A549 (cell line): ENCODE data around the gene GNPDA1.

ENCODE experiments used
- BCL3 ChIP-seq: fragments of >200 bp; sonication (Bioruptor Twin); formaldehyde crosslinking; IDR thresholded peaks from 3 replicates; pipeline ENCODE4 v1.6.1; 2016
- CHD2 ChIP-seq: fragments of 150-350 bp; IDR thresholded peaks from 2 replicates; pipeline ENCODE4 v1.6.1; 2014; ENCODE audit warnings: low read length; ENCODE audit not compliant: partially characterized antibody
- CTCF ChIP-seq: fragments of >200 bp; sonication (Bioruptor Twin); formaldehyde crosslinking; IDR thresholded peaks from 3 replicates; pipeline ENCODE4 v1.5.1; 2016
- EP300 ChIP-seq, 2 experiments: fragments of >200 bp; sonication (Bioruptor Twin); formaldehyde crosslinking; IDR thresholded peaks; 2 replicates in 1 of 2; 3 replicates in 1 of 2; pipeline ENCODE4 v1.6.1; 2016 to 2017
- JUN ChIP-seq, 2 experiments: fragments of >200 bp; sonication (Bioruptor Twin); formaldehyde crosslinking; IDR thresholded peaks; 2 replicates in 1 of 2; 3 replicates in 1 of 2; pipeline ENCODE4 v1.6.1; 2016 to 2017
- MAX ChIP-seq: IDR thresholded peaks from 2 replicates; pipeline ENCODE4 v1.6.1; 2012
- NFE2L2 ChIP-seq: fragments of 150-350 bp; conservative IDR thresholded peaks from 2 replicates; pipeline ENCODE4 v1.6.1; 2014; ENCODE audit warnings: low read length
- NR3C1 ChIP-seq: fragments of >200 bp; sonication (Bioruptor Twin); formaldehyde crosslinking; IDR thresholded peaks from 3 replicates; pipeline ENCODE4 v1.6.1; 2017
- PHF8 ChIP-seq: fragments of 200-600 bp; sonication (generic); IDR thresholded peaks from 2 replicates; pipeline ENCODE4 v1.6.1; 2016; ENCODE audit warnings: low read depth, mild to moderate bottlenecking, antibody characterized with exemption, moderate library complexity, borderline replicate concordance
- POLR2A ChIP-seq: IDR thresholded peaks from 2 replicates; pipeline ENCODE4 v1.6.1; 2012; ENCODE audit warnings: mild to moderate bottlenecking, low read length
- REST ChIP-seq: fragments of 200-600 bp; sonication (generic); IDR thresholded peaks from 2 replicates; pipeline ENCODE4 v1.6.1; 2016; ENCODE audit warnings: antibody characterized with exemption, mild to moderate bottlenecking, moderate library complexity
- ZFP36 ChIP-seq: fragments of 450-650 bp; IDR thresholded peaks from 2 replicates; pipeline ENCODE4 v1.6.1; 2014; ENCODE audit warnings: borderline replicate concordance; ENCODE audit not compliant: partially characterized antibody

GRCh38 chr5:141978389-141978788 lies 34.4 kb downstream of the GNPDA1 start:
- TF ChIP-seq NR3C1: no peak
- TF ChIP-seq ZFP36: no peak
- no peak for TF ChIP-seq CTCF
- no peak for TF ChIP-seq POLR2A
- no peak for TF ChIP-seq EP300 (IDR thresholded peaks at IDR 0.05)
- no peak for TF ChIP-seq MAX
- no peak for TF ChIP-seq CHD2
- TF ChIP-seq BCL3: no peak
- TF ChIP-seq JUN (IDR thresholded peaks at IDR 0.05): no peak
- no peak for TF ChIP-seq REST
- TF ChIP-seq NFE2L2: no peak
- no peak for TF ChIP-seq PHF8
